H1 (cell line): ENCODE results near the gene RALGAPA2. TPM values are rescaled to one million over a fixed set of nuclear protein-coding genes. Genes with fewer than 3 reads are reported as not detected.
"Not testable (repeated sequence)": the region's sequence is repeated elsewhere in the genome, so short reads cannot be mapped to it uniquely, and the experiment has no call there.

Source experiments
- CTCF ChIA-PET: fragments of 300-600 bp; sonication (Branson Sonifier 250); formaldehyde crosslinking; loops from one replicate; lab custom pipeline; 2021; ENCODE audit not compliant: partially characterized antibody; lab: Charles Lee
- POLR2A ChIA-PET: fragments of 300-600 bp; sonication (Branson Sonifier 250); formaldehyde crosslinking; loops from one replicate; lab custom pipeline; 2021; ENCODE audit warnings: inconsistent platforms; ENCODE audit not compliant: partially characterized antibody; lab: Charles Lee
- DNase-seq, 2 experiments: peaks; one replicate each; pipeline versions ENCODE4 v3.0.0 to v3.0.0-alpha.2; 2010 to 2022; ENCODE audit warnings: low spot score in 2 of 2, low read depth in 1 of 2, mixed read lengths in 1 of 2
- FAIRE-seq: peaks from 2 replicates; lab custom pipeline; 2011; peaks lifted over from hg19 to GRCh38; lab: Jason Lieb, UNC
- H2AFZ ChIP-seq: 2 replicates; pipeline ENCODE4 v1.8.1; 2012; ENCODE audit warnings: low read length, inconsistent platforms
- H2AK5ac ChIP-seq: 2 replicates; pipeline ENCODE4 v1.6.1; 2013; ENCODE audit warnings: low read depth, low read length
- H2BK120ac ChIP-seq: replicated peaks from 2 replicates; pipeline ENCODE3; 2013; ENCODE audit warnings: low read depth, low read length, inconsistent platforms
- H2BK12ac ChIP-seq: 2 replicates; pipeline ENCODE4 v1.6.1; 2013; ENCODE audit warnings: low read depth, low read length
- H2BK15ac ChIP-seq: 2 replicates; pipeline ENCODE4 v1.6.1; 2013; ENCODE audit warnings: low read length
- H2BK20ac ChIP-seq: 2 replicates; pipeline ENCODE4 v1.6.1; 2013; ENCODE audit warnings: low read length
- H2BK5ac ChIP-seq: 2 replicates; pipeline ENCODE4 v1.6.1; 2013; ENCODE audit warnings: low read depth, low read length
- H3K14ac ChIP-seq: 2 replicates; pipeline ENCODE4 v1.6.1; 2013; ENCODE audit warnings: inconsistent platforms; ENCODE audit not compliant: insufficient read length
- H3K18ac ChIP-seq: 2 replicates; pipeline ENCODE4 v1.6.1; 2013; ENCODE audit warnings: low read length; ENCODE audit errors: extremely low read depth
- H3K23ac ChIP-seq: 2 replicates; pipeline ENCODE4 v1.6.1; 2013; ENCODE audit warnings: inconsistent platforms; ENCODE audit not compliant: insufficient read length
- H3K23me2 ChIP-seq: 2 replicates; pipeline ENCODE4 v1.6.1; 2013; ENCODE audit warnings: low read depth, low read length
- H3K27ac ChIP-seq: 2 replicates; pipeline ENCODE4 v1.6.1; 2011; ENCODE audit warnings: low read depth, low read length, inconsistent platforms
- H3K27me3 ChIP-seq, 4 experiments: replicated peaks in 1 of 4; 1 replicate in 1 of 4; 2 replicates in 3 of 4; pipeline versions ENCODE4 v1.6.1 to v1.8.1; 2011 to 2013; ENCODE audit warnings: low read length in 3 of 4, mild to moderate bottlenecking in 3 of 4, inconsistent platforms in 2 of 4, mixed read lengths in 2 of 4, moderate library complexity in 1 of 4; ENCODE audit not compliant: control insufficient read depth in 3 of 4, insufficient read depth in 3 of 4; ENCODE audit errors: extremely low read depth in 1 of 4
- H3K36me3 ChIP-seq, 4 experiments: 2 replicates each; pipeline versions ENCODE4 v1.6.1 to v1.8.1; 2011 to 2013; ENCODE audit warnings: mild to moderate bottlenecking in 4 of 4, low read length in 3 of 4, moderate library complexity in 2 of 4, control low read depth in 1 of 4, inconsistent platforms in 1 of 4; ENCODE audit not compliant: insufficient read depth in 4 of 4, control insufficient read depth in 2 of 4
- H3K4ac ChIP-seq: replicated peaks from 2 replicates; pipeline ENCODE3; 2013; ENCODE audit warnings: low read length, low read depth, mixed read lengths, inconsistent platforms; ENCODE audit not compliant: insufficient read length
- H3K4me1 ChIP-seq, 4 experiments: replicated peaks in 1 of 4; 1 replicate in 1 of 4; 2 replicates in 3 of 4; pipeline versions ENCODE4 v1.6.1 to v1.8.1; 2011 to 2013; ENCODE audit warnings: low read length in 3 of 4, inconsistent platforms in 2 of 4, mixed read lengths in 1 of 4; ENCODE audit not compliant: insufficient read depth in 4 of 4, control insufficient read depth in 3 of 4
- H3K4me2 ChIP-seq, 2 experiments: 2 replicates each; pipeline versions ENCODE4 v1.6.1 to v1.8.1; 2011 to 2013; ENCODE audit warnings: low read depth in 2 of 2, low read length in 2 of 2, control low read depth in 1 of 2, inconsistent platforms in 1 of 2, mild to moderate bottlenecking in 1 of 2; ENCODE audit not compliant: insufficient read depth in 1 of 2
- H3K4me3 ChIP-seq, 4 experiments: fragments of 200-600, 300-600 bp in 1 of 4; sonication (generic), shearing (Covaris generic), sonication (Bioruptor Twin) in 1 of 4; 2 replicates each; pipeline versions ENCODE4 v1.5.1 to v1.8.1; 2011 to 2016; ENCODE audit warnings: low read length in 4 of 4, low read depth in 3 of 4, control low read depth in 2 of 4, inconsistent platforms in 2 of 4, mild to moderate bottlenecking in 2 of 4, mixed read lengths in 1 of 4, moderate library complexity in 1 of 4; ENCODE audit not compliant: insufficient read depth in 2 of 4; ENCODE audit errors: extremely low read depth in 1 of 4
- H3K56ac ChIP-seq: replicated peaks from 2 replicates; pipeline ENCODE3; 2013; ENCODE audit warnings: low read depth, mild to moderate bottlenecking, mixed read lengths, low read length, inconsistent platforms; ENCODE audit not compliant: insufficient read length
- H3K79me1 ChIP-seq: 2 replicates; pipeline ENCODE4 v1.6.1; 2013; ENCODE audit warnings: low read depth, low read length, control low read depth
- H3K79me2 ChIP-seq, 2 experiments: 2 replicates each; pipeline versions ENCODE4 v1.6.1 to v1.8.1; 2012 to 2013; ENCODE audit warnings: low read length in 2 of 2, mild to moderate bottlenecking in 2 of 2, inconsistent platforms in 1 of 2; ENCODE audit not compliant: insufficient read depth in 2 of 2, control insufficient read depth in 1 of 2
- H3K9ac ChIP-seq, 4 experiments: replicated peaks in 1 of 4; 1 replicate in 1 of 4; 2 replicates in 3 of 4; pipeline versions ENCODE4 v1.6.1 to v1.8.1; 2011 to 2013; ENCODE audit warnings: low read depth in 3 of 4, low read length in 3 of 4, control low read depth in 2 of 4, mild to moderate bottlenecking in 2 of 4, moderate library complexity in 2 of 4, inconsistent platforms in 1 of 4; ENCODE audit errors: extremely low read depth in 1 of 4
- H3K9me3 ChIP-seq, 2 experiments: 2 replicates each; pipeline versions ENCODE4 v1.6.1 to v1.8.1; 2012 to 2013; ENCODE audit warnings: mild to moderate bottlenecking in 2 of 2, moderate library complexity in 2 of 2, control low read depth in 1 of 2, inconsistent platforms in 1 of 2, low read depth in 1 of 2, low read length in 1 of 2, mixed read lengths in 1 of 2; ENCODE audit not compliant: insufficient read depth in 2 of 2
- H4K20me1 ChIP-seq, 2 experiments: replicated peaks in 1 of 2; 2 replicates each; pipeline versions ENCODE3 to v1.8.1; 2011 to 2013; ENCODE audit warnings: inconsistent platforms in 2 of 2, low read length in 2 of 2, mild to moderate bottlenecking in 1 of 2; ENCODE audit not compliant: insufficient read depth in 2 of 2, control insufficient read depth in 1 of 2
- H4K5ac ChIP-seq: 2 replicates; pipeline ENCODE4 v1.6.1; 2013; ENCODE audit warnings: low read length, low read depth, mixed read lengths, inconsistent platforms; ENCODE audit not compliant: insufficient read length
- H4K8ac ChIP-seq: 2 replicates; pipeline ENCODE4 v1.8.0; 2013; ENCODE audit warnings: mild to moderate bottlenecking, moderate library complexity, low read length, inconsistent platforms; ENCODE audit not compliant: insufficient read depth; ENCODE audit errors: extremely low read depth
- H4K91ac ChIP-seq: replicated peaks from 2 replicates; pipeline ENCODE3; 2013; ENCODE audit warnings: low read length, mixed read lengths, inconsistent platforms; ENCODE audit not compliant: insufficient read length
- CBX5 ChIP-seq: fragments of 300-800, 300-1000 bp; sonication (generic); IDR thresholded peaks from 2 replicates; pipeline ENCODE4 v1.7.1; 2016; ENCODE audit warnings: antibody characterized with exemption, low read length, low read depth
- CTBP2 ChIP-seq: IDR thresholded peaks from 2 replicates; pipeline ENCODE4 v1.7.0; 2011; ENCODE audit warnings: borderline replicate concordance, mild to moderate bottlenecking, moderate library complexity, mixed read lengths, low read length; ENCODE audit not compliant: insufficient read depth, insufficient read length
- EP300 ChIP-seq, 2 experiments: IDR thresholded peaks; 1 replicate in 1 of 2; 2 replicates in 1 of 2; pipeline ENCODE4 v1.6.1; 2011 to 2012; ENCODE audit warnings: low read depth in 2 of 2, low read length in 2 of 2, mild to moderate bottlenecking in 2 of 2, borderline replicate concordance in 1 of 2, inconsistent platforms in 1 of 2, moderate library complexity in 1 of 2
- MAFK ChIP-seq: IDR thresholded peaks from 2 replicates; pipeline ENCODE4 v1.6.1; 2012; ENCODE audit warnings: low read depth, mild to moderate bottlenecking, improper control_type of control experiment, low read length
- NANOG ChIP-seq: IDR thresholded peaks from 2 replicates; pipeline ENCODE4 v1.6.1; 2011; ENCODE audit warnings: low read length, low read depth, mild to moderate bottlenecking, inconsistent platforms; ENCODE audit not compliant: insufficient read depth, poor library complexity, severe bottlenecking
- SIRT6 ChIP-seq: IDR thresholded peaks from one replicate; pipeline ENCODE4 v1.7.1; 2012; ENCODE audit warnings: low read length, inconsistent platforms
- SIX5 ChIP-seq: IDR thresholded peaks from 2 replicates; pipeline ENCODE4 v1.6.1; 2011; ENCODE audit warnings: mild to moderate bottlenecking, low read depth, low read length
- SRF ChIP-seq: IDR thresholded peaks from 2 replicates; pipeline ENCODE4 v1.6.1; 2011; ENCODE audit warnings: mild to moderate bottlenecking, low read depth, low read length, moderate library complexity
- polyA plus RNA-seq, 7 experiments: library from polyadenylated mRNA; depleted of rRNA in 3 of 7; stranded (reverse) in 5 of 7; unstranded in 2 of 7; fragments of >200 nt in 5 of 7; fragments of 200-250 nt in 2 of 7; gene quantifications; 1 replicate in 5 of 7; 2 replicates in 1 of 7; 4 replicates in 1 of 7; pipeline versions ENCODE4 v1.2.1 to v1.2.3, GENCODE V29; 2011 to 2013; ENCODE audit warnings: missing spikeins in 2 of 7, mixed read lengths in 2 of 7
- total RNA-seq: library from RNA; stranded (reverse); fragmentation: NEBNext Ultra II Directional; extraction: Animal tissue kit (Norgen Biotek cat#: 25700); gene quantifications from 2 replicates; pipeline ENCODE4 v1.2.1, GENCODE V29; 2021
- TF ChIP-seq, protein P1 (sequence below), 3 experiments: IDR thresholded peaks; 1 replicate in 2 of 3; 2 replicates in 1 of 3; pipeline versions ENCODE4 v1.5.1 to v1.6.1; 2011; ENCODE audit warnings: low read length in 3 of 3, mild to moderate bottlenecking in 3 of 3, inconsistent platforms in 2 of 3, low read depth in 1 of 3, moderate library complexity in 1 of 3; ENCODE audit not compliant: insufficient read depth in 1 of 3; ENCODE audit errors: control extremely low read depth in 1 of 3

RALGAPA2 gene
- total and polyA plus RNA-seq, 2 of the 8 experiments (the other 6 are each of a cell fraction or from before 2014, with no cell fraction given) = 5.1 to 25.5 TPM

- TF ChIP-seq EP300 (IDR thresholded peaks at IDR 0.05; ENCODE audit: borderline replicate concordance in 1 of 2, low read depth in 2 of 2, low read length in 2 of 2) = no peak
- no peak for TF ChIP-seq SRF
- TF ChIP-seq, protein P1, sequence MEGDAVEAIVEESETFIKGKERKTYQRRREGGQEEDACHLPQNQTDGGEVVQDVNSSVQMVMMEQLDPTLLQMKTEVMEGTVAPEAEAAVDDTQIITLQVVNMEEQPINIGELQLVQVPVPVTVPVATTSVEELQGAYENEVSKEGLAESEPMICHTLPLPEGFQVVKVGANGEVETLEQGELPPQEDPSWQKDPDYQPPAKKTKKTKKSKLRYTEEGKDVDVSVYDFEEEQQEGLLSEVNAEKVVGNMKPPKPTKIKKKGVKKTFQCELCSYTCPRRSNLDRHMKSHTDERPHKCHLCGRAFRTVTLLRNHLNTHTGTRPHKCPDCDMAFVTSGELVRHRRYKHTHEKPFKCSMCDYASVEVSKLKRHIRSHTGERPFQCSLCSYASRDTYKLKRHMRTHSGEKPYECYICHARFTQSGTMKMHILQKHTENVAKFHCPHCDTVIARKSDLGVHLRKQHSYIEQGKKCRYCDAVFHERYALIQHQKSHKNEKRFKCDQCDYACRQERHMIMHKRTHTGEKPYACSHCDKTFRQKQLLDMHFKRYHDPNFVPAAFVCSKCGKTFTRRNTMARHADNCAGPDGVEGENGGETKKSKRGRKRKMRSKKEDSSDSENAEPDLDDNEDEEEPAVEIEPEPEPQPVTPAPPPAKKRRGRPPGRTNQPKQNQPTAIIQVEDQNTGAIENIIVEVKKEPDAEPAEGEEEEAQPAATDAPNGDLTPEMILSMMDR (IDR thresholded peaks at IDR 0.05; ENCODE audit: control extremely low read depth in 1 of 3, insufficient read depth in 1 of 3, low read depth in 1 of 3, low read length in 3 of 3) = no peak
- TF ChIP-seq CBX5 = no peak
- no peak for TF ChIP-seq NANOG
- no peak for TF ChIP-seq SIRT6
- no peak for TF ChIP-seq CTBP2
- TF ChIP-seq SIX5 = no peak
- no peak for TF ChIP-seq MAFK
Observed at GRCh38 chr20:20358801-20359200, 353.6 kb downstream of the RALGAPA2 start (continued).

- H3K4me3 ChIP-seq, H3K4me1 ChIP-seq, H3K9ac ChIP-seq, H2AFZ ChIP-seq, DNase-seq, POLR2A ChIA-PET, H2BK15ac ChIP-seq, H3K79me1 ChIP-seq, H3K4me2 ChIP-seq, FAIRE-seq, H4K20me1 ChIP-seq, H4K91ac ChIP-seq, H3K56ac ChIP-seq, H3K27me3 ChIP-seq, H2BK12ac ChIP-seq, H3K18ac ChIP-seq, H4K8ac ChIP-seq, H3K79me2 ChIP-seq, H2BK20ac ChIP-seq, H3K27ac ChIP-seq, H3K14ac ChIP-seq, H3K4ac ChIP-seq, H2BK5ac ChIP-seq, H2BK120ac ChIP-seq, H4K5ac ChIP-seq, H3K23ac ChIP-seq, CTCF ChIA-PET, H3K23me2 ChIP-seq, H3K36me3 ChIP-seq: not testable (repeated sequence)
- H2AK5ac ChIP-seq = peak overlapping the region; percentile 53; the same call in 1 of the 2 replicates
- peaks cover 0 to 12% of the 10 kb centered on the region in 2 experiments; a peak in 2 of 4 replicates for H3K9me3 ChIP-seq
Observed at GRCh38 chr20:20355503-20355902, 356.9 kb downstream of the RALGAPA2 start.
